Sigmoid colon (tissue), 3 donors: ENCODE data around the gene HES2.
"Not testable (repeated sequence)": the region's sequence is repeated elsewhere in the genome, so short reads cannot be mapped to it uniquely, and the experiment has no call there.

ENCODE experiments used
- POLR2A ChIP-seq, 2 donors: fragments of 450-650 bp; IDR thresholded peaks; one replicate each; pipeline ENCODE4 v1.6.1; 2016; ENCODE audit warnings: antibody characterized with exemption in 2 of 2, mild to moderate bottlenecking in 2 of 2, moderate library complexity in 2 of 2
- TF ChIP-seq, protein P1 (sequence below), 4 experiments: fragments of 450-650 bp in 3 of 4; fragments of 200-600 bp in 1 of 4; IDR thresholded peaks; one replicate each; pipeline ENCODE4 v1.5.1; 2016 to 2019; ENCODE audit warnings: antibody characterized with exemption in 4 of 4, mild to moderate bottlenecking in 3 of 4, moderate library complexity in 2 of 4

DNA sequence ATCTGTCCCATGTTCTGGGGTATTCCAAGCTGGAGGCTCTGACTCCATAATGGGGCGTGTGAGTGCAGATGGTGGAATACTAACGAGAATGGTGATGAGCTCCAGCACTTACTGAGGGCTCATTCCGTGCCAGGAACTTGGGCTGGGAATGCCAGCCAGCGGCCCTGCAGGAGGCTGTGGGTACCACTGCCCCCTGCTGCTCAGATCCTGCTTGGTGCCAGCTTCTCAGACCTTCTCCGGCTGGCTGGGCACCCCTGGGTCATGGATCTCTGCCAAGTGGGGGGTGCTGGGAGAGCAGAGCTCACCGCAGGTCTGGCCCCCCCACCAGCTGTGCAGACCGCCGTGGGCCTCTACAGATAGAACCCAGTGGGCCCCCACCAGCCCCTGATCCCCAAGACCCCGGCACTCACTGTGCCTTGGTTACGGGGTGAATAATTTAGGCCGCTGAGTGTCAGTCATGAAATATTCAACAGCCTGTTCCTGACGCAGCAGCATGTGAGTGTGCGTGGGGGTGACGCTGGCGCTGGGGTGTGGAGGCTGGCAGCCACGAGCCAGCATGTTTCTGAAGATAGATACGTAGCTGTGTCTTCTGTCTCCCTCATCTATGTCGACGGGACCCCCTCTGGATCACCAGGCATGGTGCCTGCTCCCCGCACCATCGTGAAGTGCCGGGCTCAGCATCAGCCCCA lies 17.4 kb upstream of the HES2 start:
- TF ChIP-seq POLR2A (IDR thresholded peaks at IDR 0.05), result not testable (repeated sequence)
- TF ChIP-seq, protein P1, sequence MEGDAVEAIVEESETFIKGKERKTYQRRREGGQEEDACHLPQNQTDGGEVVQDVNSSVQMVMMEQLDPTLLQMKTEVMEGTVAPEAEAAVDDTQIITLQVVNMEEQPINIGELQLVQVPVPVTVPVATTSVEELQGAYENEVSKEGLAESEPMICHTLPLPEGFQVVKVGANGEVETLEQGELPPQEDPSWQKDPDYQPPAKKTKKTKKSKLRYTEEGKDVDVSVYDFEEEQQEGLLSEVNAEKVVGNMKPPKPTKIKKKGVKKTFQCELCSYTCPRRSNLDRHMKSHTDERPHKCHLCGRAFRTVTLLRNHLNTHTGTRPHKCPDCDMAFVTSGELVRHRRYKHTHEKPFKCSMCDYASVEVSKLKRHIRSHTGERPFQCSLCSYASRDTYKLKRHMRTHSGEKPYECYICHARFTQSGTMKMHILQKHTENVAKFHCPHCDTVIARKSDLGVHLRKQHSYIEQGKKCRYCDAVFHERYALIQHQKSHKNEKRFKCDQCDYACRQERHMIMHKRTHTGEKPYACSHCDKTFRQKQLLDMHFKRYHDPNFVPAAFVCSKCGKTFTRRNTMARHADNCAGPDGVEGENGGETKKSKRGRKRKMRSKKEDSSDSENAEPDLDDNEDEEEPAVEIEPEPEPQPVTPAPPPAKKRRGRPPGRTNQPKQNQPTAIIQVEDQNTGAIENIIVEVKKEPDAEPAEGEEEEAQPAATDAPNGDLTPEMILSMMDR (IDR thresholded peaks at IDR 0.05), result not testable (repeated sequence)
